NCI-H1417 treated with DMSO at 0.1 percent for 48 hours (cell line): ENCODE measurements around the gene MAG.
A peak's percentile ranks its signal among the peaks of the same experiment; 100 is the strongest.
"Not testable (repeated sequence)": the region's sequence is repeated elsewhere in the genome, so short reads cannot be mapped to it uniquely, and the experiment has no call there.

ENCODE experiments used
- DNase-seq: peaks from one replicate; lab custom pipeline; 2025; lab: John Stamatoyannopoulos, UW

Gene MAG

DNA sequence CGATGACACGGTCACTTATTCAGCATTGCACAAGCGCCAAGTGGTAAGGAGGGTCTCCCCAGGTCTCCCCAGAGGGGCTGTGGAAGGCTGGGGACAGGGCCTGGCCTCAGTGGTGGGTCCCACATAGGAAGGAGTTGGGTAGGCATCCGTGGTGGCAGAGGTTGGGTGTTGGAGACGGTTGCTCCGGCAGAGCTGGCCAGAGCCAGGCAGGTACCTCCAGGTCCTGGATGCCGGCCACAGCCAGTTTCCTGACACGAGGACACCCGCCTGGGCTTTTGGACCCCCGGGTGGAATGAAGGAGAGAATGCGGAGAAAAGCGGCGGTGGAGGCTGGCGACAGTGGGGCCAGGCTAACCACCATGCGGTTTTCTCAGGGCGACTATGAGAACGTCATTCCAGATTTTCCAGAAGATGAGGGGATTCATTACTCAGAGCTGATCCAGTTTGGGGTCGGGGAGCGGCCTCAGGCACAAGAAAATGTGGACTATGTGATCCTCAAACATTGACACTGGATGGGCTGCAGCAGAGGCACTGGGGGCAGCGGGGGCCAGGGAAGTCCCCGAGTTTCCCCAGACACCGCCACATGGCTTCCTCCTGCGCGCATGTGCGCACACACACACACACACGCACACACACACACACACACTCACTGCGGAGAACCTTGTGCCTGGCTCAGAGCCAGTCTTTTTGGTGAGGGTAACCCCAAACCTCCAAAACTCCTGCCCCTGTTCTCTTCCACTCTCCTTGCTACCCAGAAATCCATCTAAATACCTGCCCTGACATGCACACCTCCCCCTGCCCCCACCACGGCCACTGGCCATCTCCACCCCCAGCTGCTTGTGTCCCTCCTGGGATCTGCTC, 54.5 kb downstream of the MAG start:
- no peak for DNase-seq

DNA sequence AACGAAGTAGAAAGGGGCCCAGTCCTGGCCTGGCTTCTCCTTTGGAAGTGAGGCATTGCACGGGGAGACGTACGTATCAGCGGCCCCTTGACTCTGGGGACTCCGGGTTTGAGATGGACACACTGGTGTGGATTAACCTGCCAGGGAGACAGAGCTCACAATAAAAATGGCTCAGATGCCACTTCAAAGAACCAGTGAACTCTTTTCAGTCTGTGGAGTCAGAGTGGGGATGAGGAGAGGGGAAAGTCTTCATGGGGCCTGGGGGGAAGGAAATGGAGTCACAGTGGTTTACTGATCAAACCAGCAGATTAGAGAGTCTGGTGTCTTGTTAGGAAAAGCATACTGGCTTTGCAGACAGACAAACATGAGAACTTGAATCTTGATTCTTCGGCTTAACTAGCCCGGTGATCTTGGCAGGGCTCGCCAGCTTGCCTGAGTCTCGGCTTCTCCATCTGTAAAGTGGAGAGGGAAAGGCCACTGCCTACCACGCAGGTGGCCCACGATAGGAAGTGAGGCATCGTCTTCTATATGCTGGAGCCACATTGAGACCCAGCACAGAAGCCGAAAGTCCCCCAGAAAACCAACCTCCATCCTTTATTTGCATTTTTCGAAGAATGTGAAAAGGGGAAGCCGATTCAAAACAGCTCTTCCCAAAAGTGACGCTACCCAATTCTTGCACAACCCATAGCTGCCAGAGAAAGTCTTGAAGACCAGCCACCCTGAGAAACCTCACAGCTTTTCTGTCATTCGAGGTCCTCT, 55.4 kb downstream of the MAG start, which contains the start of gene FFAR1:
Gene FFAR1, plus strand, starts transcription at position 732 of the 759 bp plus-strand sequence. CDS start 3,650 bp downstream, outside the sequence.
- DNase-seq, result no peak

DNA sequence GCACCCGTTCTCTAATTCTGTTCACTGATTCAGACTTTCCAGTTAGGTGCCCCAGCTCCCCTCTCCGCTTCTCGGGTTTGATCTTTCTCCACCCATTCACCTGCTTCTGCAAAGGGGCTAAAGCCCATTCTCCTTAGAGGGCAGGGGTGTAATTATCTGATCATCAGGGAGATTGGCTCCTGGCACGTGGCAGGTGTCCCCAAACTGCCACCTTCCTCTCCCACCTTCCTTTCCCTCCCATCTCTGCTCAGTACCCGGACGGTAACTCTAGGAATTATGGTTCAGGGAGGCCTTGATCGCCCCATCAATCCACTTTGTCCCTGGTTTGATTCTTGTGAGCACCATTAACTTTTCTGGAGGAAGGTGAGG, 56.0 kb downstream of the MAG start:
- no peak for DNase-seq

DNA sequence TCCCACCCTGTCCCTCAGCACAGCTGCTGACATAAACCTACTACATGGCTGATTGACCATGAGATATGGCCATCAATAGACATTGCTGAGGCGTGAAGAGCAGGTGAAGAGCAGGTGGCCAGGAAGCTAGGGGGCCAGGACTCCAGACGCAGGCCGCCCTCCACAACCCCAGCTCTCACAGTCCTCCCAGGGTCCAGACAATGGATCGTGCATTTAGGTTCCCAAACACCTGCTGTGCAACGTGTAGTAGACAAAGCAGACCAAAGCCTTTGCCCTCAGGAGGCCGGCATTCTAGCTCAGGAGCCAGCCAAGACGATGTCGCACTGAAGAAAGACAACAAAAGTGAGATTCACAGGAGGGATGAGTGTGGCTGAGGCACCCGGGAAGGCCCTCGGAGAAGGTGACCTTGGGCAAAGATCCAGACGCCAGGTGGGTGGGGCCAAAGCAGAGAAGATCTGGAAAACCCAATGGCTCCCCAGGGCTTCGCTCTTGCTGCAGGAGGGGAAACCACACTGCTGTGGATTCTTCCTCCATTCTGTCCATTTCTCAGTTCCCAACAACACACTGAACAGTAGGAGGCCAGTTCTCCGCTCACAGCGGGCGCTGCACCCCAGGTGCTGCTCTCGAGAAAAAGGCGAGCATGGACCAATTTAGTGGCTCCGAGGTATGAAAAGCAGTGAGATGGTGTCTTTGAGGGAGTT, 57.1 kb downstream of the MAG start:
- no peak for DNase-seq

DNA sequence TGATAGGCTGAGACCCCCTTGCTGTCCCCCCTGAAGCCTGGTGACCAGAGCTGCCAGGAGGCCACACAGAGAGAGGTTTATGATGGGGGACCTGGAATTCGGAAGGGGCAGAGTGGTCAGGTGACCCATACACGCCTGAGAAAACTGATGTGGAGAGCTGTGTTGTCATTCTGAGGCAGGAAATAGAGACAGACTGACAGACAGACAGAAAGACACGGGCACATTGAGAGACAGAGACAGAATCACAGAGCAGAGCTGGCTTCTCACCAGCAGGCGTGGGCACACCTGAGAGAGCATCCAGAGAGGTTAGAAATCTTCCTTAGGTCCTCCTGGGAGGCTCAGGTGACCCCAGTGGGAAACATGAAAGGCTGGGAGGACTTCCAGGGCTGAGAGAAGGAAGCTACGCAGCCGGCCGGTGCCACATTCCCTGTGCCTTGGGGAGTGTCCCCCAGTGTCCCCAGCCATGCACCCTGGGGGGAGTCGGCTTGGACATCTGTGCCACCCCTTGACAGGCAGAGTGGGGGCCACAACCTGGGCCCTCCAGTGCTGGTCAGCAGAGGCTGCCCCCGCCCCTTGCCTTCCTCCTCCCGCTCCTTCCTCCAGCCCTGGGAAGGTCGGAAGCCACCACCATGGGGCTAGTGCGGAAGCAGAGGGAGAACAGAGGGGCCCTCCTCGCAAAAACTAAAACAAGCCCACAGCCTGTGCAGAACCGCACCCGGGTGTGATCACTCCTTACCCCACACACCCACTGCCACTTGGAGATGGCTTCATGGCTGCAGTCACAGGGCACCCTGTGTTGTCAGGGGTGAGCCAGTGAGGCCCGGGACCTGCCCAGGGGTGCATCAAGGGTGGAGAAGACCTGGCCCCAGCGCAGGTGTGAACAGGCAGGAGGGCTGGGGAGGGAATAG, 57.9 kb downstream of the MAG start:
- DNase-seq, result no peak

DNA sequence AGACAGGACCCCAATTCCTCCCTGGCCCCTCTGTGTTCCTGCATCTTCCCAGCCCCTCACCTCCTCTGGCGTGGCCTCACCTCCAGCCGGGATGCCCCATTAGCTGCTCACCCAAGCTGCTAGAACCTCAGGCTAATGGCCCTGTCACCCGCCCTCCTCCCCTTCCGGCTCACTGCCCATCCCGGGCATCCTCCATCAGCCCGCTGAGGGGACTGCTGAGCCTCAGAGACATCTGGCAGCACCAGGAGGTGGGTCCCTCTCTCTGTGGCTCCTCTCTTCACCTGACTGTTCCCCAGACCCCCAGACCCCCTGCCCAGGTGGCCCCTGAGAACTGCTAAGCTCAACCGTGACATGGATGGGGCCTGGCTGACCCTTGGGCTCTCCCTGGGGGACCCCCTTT, 58.6 kb downstream of the MAG start:
- DNase-seq, result no peak

DNA sequence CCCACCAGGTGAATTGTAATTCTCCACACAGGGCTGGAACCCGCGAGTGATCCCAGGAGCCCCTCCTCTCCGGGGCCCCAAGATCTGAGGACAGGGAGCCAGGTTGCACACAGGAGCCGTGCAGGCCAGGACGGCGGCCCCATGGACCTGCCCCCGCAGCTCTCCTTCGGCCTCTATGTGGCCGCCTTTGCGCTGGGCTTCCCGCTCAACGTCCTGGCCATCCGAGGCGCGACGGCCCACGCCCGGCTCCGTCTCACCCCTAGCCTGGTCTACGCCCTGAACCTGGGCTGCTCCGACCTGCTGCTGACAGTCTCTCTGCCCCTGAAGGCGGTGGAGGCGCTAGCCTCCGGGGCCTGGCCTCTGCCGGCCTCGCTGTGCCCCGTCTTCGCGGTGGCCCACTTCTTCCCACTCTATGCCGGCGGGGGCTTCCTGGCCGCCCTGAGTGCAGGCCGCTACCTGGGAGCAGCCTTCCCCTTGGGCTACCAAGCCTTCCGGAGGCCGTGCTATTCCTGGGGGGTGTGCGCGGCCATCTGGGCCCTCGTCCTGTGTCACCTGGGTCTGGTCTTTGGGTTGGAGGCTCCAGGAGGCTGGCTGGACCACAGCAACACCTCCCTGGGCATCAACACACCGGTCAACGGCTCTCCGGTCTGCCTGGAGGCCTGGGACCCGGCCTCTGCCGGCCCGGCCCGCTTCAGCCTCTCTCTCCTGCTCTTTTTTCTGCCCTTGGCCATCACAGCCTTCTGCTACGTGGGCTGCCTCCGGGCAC, 59.6 kb downstream of the MAG start:
- DNase-seq, result no peak

DNA sequence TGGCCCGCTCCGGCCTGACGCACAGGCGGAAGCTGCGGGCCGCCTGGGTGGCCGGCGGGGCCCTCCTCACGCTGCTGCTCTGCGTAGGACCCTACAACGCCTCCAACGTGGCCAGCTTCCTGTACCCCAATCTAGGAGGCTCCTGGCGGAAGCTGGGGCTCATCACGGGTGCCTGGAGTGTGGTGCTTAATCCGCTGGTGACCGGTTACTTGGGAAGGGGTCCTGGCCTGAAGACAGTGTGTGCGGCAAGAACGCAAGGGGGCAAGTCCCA, 60.2 kb downstream of the MAG start:
- no peak for DNase-seq

DNA sequence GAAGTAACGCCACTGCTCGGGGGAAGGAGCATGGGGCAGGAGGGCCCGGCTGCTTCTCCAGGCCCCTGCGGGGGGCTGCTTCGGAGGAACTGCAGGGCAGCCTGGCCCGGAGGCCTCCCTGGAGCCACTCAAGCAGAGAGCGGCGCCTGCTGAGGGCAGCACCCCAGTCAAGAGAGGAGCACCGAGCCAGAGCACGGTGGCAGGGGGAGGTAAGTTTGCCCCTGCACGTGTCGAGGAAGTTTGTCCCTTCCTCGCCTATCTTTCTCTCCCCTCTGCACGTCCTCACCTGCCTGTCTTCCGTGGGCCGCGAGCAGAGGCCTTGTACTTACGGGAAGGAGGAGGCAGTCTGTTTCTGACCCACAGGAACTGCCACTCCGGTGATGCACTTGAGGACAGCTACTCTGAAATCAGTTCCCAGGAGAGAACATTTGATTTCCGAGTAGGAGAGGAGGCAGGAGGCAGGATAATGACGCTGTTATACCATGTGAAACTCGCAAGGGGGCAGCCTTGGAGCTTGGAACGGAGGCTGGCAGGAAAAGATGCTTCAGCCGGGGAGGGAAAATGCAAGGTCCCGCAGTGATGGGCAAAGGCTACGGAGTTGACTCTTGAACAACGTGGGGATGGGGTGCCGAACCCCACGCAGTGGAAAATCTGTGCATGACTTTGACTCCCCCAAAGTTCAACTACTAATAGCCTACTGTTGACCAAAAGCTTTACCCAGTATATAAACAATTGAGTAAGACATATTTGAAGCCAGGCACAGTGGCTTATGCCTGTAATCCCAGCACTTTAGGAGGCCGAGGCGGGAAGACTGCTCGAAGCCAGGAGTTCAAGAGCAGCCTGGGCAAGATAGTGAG, 60.7 kb downstream of the MAG start:
- DNase-seq, result peak; percentile 0

DNA sequence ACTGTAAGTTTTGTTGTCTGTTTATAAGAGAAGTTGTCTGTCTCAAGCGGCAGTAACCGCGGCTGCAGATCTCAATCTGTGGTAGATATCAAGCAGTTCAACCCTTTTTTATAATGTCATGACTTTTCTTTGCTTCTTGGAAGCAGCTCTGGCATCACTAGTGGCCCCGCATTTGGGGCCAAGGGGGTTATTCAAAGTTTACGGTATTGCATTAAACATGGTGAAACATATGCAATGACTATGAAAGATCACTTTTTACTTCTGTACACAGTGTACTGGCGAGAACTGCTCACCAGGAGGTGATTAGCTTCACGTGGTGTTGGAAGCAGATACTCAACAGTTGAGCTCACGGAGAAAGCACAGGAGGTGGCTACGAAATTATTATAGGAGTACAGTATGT, 61.7 kb downstream of the MAG start:
- DNase-seq, result no peak

DNA sequence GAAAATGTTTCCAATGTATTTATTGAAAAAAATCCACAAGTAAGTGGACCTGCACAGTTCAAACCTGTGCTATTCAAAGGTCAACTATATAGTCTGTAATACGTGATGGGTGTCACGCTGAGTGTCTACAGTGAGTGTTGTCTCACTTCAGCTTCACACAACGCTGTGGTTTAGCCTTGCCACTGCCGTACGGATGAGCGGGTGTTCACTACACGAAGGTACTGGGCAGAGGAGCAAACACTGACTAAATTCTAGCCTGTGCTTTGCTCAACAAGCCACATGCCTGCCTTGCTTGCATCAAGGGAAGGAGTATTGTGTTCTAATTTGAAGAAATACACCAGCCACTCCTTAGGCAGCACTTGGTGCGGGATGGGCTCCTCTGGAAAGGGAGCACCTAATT, 62.9 kb downstream of the MAG start:
- no peak for DNase-seq

DNA sequence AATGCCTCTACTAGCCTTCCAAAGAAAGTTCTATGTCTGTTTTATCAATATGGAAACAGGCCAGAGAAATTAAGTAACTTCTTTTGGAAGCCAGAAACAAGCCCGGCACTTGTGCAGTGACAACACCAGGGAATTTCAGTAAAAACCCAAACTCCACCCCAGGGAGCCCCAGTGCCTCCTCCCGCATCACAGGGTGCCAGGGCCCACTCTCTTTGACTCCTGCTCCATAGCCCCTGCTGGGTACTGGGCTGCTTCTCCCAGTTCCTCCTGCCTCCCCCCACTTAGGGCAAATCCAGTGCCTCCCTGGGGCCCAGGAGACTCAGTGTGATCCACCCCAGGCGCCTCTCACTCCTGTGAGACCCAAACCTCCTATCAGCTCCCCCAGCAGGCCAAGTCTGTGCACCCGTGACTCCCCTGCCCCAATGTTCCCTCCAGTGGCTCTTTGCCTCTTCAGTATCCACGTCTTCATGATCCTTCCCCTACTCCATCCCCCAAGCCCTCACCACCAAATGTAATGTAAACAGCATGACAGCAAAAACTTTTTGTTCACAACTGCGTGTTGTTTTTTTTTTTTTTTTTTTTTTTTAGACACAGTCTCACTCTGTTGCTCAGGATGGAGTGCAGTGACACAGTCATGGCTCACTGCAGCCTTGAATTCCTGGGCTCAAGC, 64.0 kb downstream of the MAG start:
- DNase-seq, result no peak

DNA sequence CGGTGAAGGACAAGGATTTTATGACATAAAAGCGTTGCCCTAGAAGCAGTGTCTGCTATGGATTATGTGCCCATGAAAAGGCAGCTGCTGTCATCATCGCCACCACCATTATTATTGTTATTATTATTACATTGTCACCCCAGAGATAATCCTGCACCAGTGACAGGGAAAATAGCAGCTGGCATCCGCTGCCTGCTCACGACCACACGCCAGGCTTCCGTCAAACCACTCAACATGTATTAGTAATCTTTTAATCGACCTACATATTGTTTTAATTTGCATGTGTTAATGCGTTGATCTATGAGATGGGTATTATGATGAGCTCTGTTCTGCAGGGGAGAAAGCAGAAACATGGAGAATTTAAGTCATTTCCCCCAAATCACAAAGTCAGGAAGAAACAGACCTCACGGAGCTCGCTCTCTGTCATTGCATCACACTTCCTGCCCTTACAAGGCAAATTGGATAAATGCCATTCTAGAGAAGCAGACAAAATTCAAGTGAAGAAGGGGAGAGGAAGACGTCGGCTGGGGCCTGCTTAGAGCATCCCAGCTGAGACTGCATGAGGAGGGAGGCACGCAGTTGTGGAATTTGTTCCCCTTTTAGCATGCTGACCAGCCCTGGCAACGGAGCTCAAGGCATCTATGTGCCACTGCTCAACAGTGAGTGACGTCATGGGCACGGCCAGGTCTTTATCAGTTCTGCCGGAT, 66.1 kb downstream of the MAG start, which contains the start of gene FFAR3:
Gene FFAR3, plus strand, starts transcription at position 594 of the 707 bp plus-strand sequence. CDS start 431 bp downstream, outside the sequence.
- DNase-seq, result no peak

DNA sequence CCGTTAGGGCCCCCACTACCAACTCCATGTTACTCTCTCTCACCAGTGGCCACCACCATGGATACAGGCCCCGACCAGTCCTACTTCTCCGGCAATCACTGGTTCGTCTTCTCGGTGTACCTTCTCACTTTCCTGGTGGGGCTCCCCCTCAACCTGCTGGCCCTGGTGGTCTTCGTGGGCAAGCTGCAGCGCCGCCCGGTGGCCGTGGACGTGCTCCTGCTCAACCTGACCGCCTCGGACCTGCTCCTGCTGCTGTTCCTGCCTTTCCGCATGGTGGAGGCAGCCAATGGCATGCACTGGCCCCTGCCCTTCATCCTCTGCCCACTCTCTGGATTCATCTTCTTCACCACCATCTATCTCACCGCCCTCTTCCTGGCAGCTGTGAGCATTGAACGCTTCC, 66.9 kb downstream of the MAG start:
- DNase-seq, result not testable (repeated sequence)

DNA sequence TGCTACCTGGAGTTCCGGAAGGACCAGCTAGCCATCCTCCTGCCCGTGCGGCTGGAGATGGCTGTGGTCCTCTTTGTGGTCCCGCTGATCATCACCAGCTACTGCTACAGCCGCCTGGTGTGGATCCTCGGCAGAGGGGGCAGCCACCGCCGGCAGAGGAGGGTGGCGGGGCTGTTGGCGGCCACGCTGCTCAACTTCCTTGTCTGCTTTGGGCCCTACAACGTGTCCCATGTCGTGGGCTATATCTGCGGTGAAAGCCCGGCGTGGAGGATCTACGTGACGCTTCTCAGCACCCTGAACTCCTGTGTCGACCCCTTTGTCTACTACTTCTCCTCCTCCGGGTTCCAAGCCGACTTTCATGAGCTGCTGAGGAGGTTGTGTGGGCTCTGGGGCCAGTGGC, 67.4 kb downstream of the MAG start:
- DNase-seq, result not testable (repeated sequence)

DNA sequence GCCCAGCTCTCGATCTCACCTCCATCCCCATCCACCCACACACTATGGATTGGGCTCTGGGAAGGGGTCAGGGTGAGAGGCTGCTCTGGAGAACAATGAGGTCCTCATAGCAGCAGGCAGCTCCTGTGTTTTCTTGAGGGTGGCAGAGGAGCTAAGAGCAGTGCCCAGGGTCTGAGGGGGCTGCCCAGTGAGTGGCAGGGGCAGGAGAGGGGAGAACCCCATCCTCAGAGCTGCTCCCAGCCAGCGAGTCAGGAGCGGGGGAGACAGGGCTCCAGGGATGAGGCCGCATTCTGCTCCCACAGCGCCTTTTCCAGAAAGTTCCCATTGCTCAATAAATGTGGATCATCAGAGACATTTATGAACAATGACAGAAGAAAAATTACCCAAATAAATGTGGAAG, 68.1 kb downstream of the MAG start:
- DNase-seq, result not testable (repeated sequence)

DNA sequence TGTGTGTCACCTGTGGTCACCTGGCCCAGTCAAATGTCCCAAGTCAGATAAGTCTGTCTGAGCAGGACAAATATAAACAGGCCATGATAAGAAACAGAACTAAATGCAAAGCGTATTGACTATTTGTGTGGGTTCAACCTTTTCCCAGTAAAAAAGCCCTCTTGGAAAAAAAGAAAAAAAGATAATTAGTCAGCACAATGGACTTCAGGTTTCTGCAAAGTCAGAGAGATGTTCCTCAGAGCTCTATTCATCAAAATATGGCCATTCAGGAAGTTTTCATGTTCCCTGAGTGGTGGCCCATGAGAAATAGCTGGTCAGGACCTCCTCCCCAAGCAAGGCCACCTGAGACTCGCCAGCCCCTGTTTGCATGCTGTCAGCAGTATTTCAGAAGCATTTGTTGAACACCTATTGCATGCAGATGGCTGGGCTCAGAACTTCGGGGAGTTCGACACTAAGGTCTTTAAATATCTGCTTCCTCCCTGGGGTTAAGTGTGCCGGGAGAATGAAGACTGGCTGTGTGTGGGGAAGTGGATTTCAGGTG, 69.0 kb downstream of the MAG start:
- no peak for DNase-seq

DNA sequence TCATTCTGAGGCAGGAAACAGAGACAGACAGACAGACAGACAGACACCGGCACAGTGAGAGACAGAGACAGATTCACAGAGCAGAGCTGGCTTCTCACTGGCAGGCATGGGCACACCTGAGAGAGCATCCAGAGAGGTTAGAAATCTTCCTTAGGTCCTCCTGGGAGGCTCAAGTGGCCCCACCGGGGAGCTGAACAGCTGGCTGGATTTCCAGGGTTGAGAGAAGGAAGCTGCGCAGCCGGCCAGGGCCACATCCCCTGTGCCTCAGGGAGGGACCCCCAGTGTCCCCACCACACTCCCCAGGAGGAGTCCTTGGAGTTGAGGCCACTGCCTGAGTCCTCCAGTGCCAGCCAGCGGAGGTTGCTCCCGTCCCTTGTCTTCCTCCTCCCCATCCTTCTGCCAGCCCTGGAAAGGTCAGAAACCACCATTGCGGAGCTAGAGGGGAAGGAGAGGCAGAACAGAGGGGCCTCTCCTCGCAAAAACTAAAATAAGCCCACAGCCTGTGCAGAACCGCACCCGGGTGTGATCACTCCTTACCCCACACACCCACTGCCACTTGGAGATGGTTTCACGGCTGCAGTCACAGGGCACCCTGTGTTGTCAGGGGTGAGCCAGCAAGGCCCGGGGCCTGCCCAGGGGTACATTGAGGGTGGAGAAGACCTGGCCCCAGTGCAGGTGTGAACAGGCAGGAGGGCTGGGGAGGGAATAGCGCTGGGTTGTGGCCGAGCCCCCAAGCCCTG, 70.5 kb downstream of the MAG start:
- DNase-seq, result no peak
